MM.1S (cell line): ENCODE measurements around the gene OXCT1.

ENCODE experiments used
- DNase-seq: peaks from one replicate; pipeline ENCODE4 v3.0.0-alpha.2; 2015
- H2AFZ ChIP-seq: fragments of 300-600 bp; sonication (generic); 2 replicates; pipeline ENCODE4 v1.6.0; 2016; ENCODE audit warnings: antibody characterized with exemption, low read length
- H3F3A ChIP-seq: fragments of 300-600 bp; sonication (generic); 2 replicates; pipeline ENCODE4 v1.6.1; 2016; ENCODE audit warnings: mild to moderate bottlenecking, antibody characterized with exemption, low read length, moderate library complexity, mixed read lengths; ENCODE audit not compliant: insufficient read depth
- H3K27ac ChIP-seq: fragments of 300-600 bp; sonication (generic); 2 replicates; pipeline ENCODE4 v1.5.1; 2016; ENCODE audit warnings: mild to moderate bottlenecking, low read length
- H3K27me3 ChIP-seq: fragments of 300-600 bp; sonication (generic); replicated peaks from 2 replicates; pipeline ENCODE4 v1.6.0; 2016; ENCODE audit warnings: low read length; ENCODE audit not compliant: insufficient read depth
- H3K36me3 ChIP-seq: fragments of 300-600 bp; sonication (generic); replicated peaks from 2 replicates; pipeline ENCODE4 v1.6.1; 2016; ENCODE audit warnings: mild to moderate bottlenecking, low read length, mixed read lengths; ENCODE audit not compliant: insufficient read depth
- H3K4me1 ChIP-seq: fragments of 300-600 bp; sonication (generic); 2 replicates; pipeline ENCODE4 v1.6.1; 2016; ENCODE audit warnings: low read length, mixed read lengths
- H3K4me2 ChIP-seq: fragments of 300-600 bp; sonication (generic); 2 replicates; pipeline ENCODE4 v1.6.0; 2016; ENCODE audit warnings: low read depth, low read length
- H3K4me3 ChIP-seq: fragments of 300-600 bp; sonication (generic); 2 replicates; pipeline ENCODE4 v1.5.1; 2016; ENCODE audit warnings: low read length, mixed read lengths
- H3K79me2 ChIP-seq: fragments of 300-600 bp; sonication (generic); 2 replicates; pipeline ENCODE4 v1.6.1; 2016; ENCODE audit warnings: mixed run types, low read length, mixed read lengths
- H3K9ac ChIP-seq: fragments of 300-600 bp; sonication (generic); 2 replicates; pipeline ENCODE4 v1.6.1; 2016; ENCODE audit warnings: low read length, mixed read lengths
- H3K9me2 ChIP-seq: fragments of 300-600 bp; sonication (generic); replicated peaks from 2 replicates; pipeline ENCODE4 v1.6.1; 2016; ENCODE audit warnings: mild to moderate bottlenecking, low read length, mixed read lengths; ENCODE audit not compliant: insufficient read depth
- H3K9me3 ChIP-seq: fragments of 300-600 bp; sonication (generic); replicated peaks from 2 replicates; pipeline ENCODE4 v1.6.1; 2016; ENCODE audit warnings: mild to moderate bottlenecking, low read length, mixed read lengths; ENCODE audit not compliant: insufficient read depth
- H4K20me1 ChIP-seq: fragments of 300-600 bp; sonication (generic); 2 replicates; pipeline ENCODE4 v1.6.1; 2016; ENCODE audit warnings: mild to moderate bottlenecking, low read length, moderate library complexity, mixed read lengths; ENCODE audit not compliant: insufficient read depth
- EZH2 ChIP-seq: fragments of 300-600 bp; sonication (generic); optimal IDR thresholded peaks from 2 replicates; pipeline ENCODE3; 2017; ENCODE audit warnings: low read depth, mild to moderate bottlenecking, antibody characterized with exemption, low read length, mixed read lengths
- EZH2phosphoT487 ChIP-seq: fragments of 300-600 bp; sonication (generic); IDR thresholded peaks from 2 replicates; pipeline ENCODE4 v1.6.1; 2018; ENCODE audit warnings: antibody characterized with exemption, low read length
- TF ChIP-seq, protein P1 (sequence below): fragments of 300-600 bp; sonication (generic); IDR thresholded peaks from 2 replicates; pipeline ENCODE4 v1.5.1; 2016; ENCODE audit warnings: antibody characterized with exemption, low read length, mixed read lengths

Gene OXCT1

DNA sequence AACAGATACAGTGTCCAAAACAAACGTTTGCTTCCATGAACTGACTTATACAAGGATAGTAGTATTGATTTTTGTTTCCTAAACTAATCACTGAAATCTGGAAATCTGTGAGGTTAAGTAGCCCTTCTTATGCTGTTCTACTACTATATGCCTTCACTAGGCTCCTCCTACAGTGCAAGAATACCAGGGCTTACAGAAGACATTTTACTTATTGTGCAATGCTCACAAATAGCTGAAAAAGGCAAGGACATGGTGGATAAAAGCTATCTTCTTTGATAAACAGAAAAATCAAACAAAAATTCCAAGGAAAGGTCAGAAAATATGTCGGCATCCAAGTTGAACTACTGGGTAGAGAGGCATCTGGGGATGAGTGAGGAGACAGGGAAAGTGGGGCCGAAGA lies 61.9 kb downstream of the OXCT1 start:
- Histone ChIP-seq H3K79me2 (peaks cover 4% of the 10 kb centered on the region; the same call in 1 of the 2 replicates), H3K27me3 (no peaks in the 10 kb centered on the region), H3K4me1 (peaks cover 7% of the 10 kb centered on the region; the same call in 1 of the 2 replicates), H3K9ac (no peak overlapping the region), H3K4me2 (no peak overlapping the region), H3K9me2 (no peaks in the 10 kb centered on the region), H3K36me3 (no peaks in the 10 kb centered on the region), H3K9me3 (no peaks in the 10 kb centered on the region), H2AFZ (no peak overlapping the region), H3K4me3 (no peak overlapping the region), H3F3A (0 out of 2 replicates have a peak, but pooled peaks cover 3% of the 10 kb centered on the region), H4K20me1 (no peaks in the 10 kb centered on the region), H3K27ac (no peak overlapping the region)
- no peak for DNase-seq
- TF ChIP-seq EZH2phosphoT487 (no peak), EZH2 (no peak)
- TF ChIP-seq, protein P1, sequence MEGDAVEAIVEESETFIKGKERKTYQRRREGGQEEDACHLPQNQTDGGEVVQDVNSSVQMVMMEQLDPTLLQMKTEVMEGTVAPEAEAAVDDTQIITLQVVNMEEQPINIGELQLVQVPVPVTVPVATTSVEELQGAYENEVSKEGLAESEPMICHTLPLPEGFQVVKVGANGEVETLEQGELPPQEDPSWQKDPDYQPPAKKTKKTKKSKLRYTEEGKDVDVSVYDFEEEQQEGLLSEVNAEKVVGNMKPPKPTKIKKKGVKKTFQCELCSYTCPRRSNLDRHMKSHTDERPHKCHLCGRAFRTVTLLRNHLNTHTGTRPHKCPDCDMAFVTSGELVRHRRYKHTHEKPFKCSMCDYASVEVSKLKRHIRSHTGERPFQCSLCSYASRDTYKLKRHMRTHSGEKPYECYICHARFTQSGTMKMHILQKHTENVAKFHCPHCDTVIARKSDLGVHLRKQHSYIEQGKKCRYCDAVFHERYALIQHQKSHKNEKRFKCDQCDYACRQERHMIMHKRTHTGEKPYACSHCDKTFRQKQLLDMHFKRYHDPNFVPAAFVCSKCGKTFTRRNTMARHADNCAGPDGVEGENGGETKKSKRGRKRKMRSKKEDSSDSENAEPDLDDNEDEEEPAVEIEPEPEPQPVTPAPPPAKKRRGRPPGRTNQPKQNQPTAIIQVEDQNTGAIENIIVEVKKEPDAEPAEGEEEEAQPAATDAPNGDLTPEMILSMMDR: no peak

DNA sequence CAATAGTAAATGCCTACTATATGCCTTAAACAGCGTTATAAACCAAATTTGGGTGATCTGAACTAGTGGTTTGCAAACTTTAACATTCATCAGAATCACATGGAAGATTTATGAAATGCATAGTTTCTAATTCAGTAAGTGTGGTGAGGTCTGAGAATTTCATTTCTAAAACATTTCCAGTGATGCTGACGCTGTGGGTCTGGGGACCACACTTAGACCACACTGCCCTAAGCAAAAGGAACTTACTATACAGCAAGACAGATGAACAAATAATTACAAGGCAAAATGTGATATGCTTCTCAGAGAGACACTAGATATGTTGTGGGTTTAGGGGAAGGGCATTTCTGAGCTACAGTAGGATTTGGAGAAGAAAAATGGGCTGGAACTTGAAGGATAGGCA lies 72.6 kb downstream of the OXCT1 start:
- Histone ChIP-seq H3K27me3 (no peaks in the 10 kb centered on the region), H2AFZ (no peak overlapping the region)

DNA sequence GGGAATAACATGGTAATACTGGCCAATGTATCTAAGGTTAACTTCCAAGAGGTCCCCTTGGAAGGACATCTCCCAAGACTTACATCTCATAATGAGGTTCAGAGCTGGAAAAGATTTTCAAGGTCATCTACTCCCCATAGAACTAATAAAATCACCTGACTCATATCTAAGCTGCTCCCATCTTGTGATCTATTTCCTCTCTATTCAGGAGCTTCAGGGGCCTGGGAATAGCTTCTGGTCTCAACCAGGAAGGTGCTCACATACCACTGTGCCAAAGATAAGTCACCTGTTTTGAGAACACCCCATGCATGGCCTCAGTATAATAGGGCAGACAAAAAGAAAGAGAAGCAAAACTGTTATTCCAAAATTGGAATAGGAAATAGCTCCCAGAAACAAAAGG lies 74.2 kb downstream of the OXCT1 start:
- Histone ChIP-seq H3K36me3 (no peaks in the 10 kb centered on the region; the same call in 1 of the 2 replicates), H3K27me3 (no peaks in the 10 kb centered on the region), H3K4me1 (no peaks in the 10 kb centered on the region), H2AFZ (no peak overlapping the region), H3K4me3 (no peak overlapping the region), H3K27ac (no peak overlapping the region), H3K4me2 (no peak overlapping the region), H3F3A (no peaks in the 10 kb centered on the region), H3K9me2 (no peaks in the 10 kb centered on the region), H4K20me1 (no peaks in the 10 kb centered on the region), H3K9me3 (no peaks in the 10 kb centered on the region), H3K79me2 (no peaks in the 10 kb centered on the region), H3K9ac (no peak overlapping the region)
- DNase-seq: no peak
- TF ChIP-seq EZH2phosphoT487 (no peak), EZH2 (no peak)
- TF ChIP-seq, protein P1: no peak

More for the DNA sequence above, 72.6 kb downstream of the OXCT1 start:
- TF ChIP-seq, protein P1: no peak
- TF ChIP-seq EZH2 (no peak), EZH2phosphoT487 (no peak)
- Histone ChIP-seq H3K9me2 (no peaks in the 10 kb centered on the region), H3F3A (no peaks in the 10 kb centered on the region), H3K4me1 (no peaks in the 10 kb centered on the region), H3K4me3 (no peak overlapping the region), H3K9ac (no peak overlapping the region), H3K9me3 (no peaks in the 10 kb centered on the region), H3K27ac (no peak overlapping the region), H4K20me1 (no peaks in the 10 kb centered on the region), H3K4me2 (no peak overlapping the region), H3K36me3 (no peaks in the 10 kb centered on the region; the same call in 1 of the 2 replicates), H3K79me2 (no peaks in the 10 kb centered on the region)
- DNase-seq: no peak
